ENCODE results near the gene MISP3. TPM values are rescaled to one million over a fixed set of nuclear protein-coding genes. Genes with fewer than 3 reads are reported as not detected.

MISP3 gene
- total RNA-seq, 3 donors from 2014 or later, result 4.6 to 6.4 (median 5.0) TPM

GRCh38 chr19:14096272-14096992 is 23.8 kb downstream of the MISP3 start:
- Histone ChIP-seq H3K4me3 (no peak overlapping the region), H3K4me1 (no peaks in the 10 kb centered on the region), H3K9me3 (peaks cover 8 to 11% of the 10 kb centered on the region in 2 donors), H3K36me3 (no peaks in the 10 kb centered on the region), H3K27ac (no peak overlapping the region), H3K27me3 (no peaks in the 10 kb centered on the region)
- TF ChIP-seq POLR2AphosphoS5 (IDR thresholded peaks at IDR 0.05) (no peak), POLR2A (IDR thresholded peaks at IDR 0.05) (no peak), CTCF (IDR thresholded peaks at IDR 0.05) (no peak)
- DNase-seq (ENCODE audit: low spot score in 2 of 2), result no peak
- intact Hi-C loops (cut with DNase I; ENCODE audit: low total_unique reads), result no loop called here

DNA sequence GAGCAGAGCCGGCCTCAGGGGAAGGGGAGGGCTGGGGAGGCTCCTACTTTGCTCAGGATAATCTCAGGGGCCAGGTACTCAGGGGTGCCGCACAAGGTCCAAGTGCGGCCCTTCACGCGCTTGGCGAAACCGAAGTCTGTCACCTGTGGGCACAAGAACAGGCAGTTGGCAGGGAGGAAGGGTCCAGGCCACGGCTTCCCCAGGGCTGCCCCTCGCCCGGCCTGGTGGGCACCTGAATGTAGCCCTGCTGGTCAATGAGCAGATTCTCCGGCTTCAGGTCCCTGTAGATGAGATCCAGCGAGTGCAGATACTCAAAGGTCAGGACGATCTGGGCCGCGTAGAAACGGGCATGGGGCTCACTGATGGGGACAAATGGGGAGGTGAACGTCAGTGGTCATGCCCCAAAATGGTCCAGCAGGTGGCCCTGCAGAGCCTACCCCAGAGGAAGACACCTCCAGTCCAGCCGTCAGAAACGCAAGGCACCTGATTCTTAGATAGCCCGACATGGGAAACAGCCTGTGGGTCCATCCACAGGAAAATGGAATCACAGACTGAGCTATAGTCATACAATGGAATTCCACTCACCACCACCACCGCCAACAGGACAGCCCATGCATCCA is 25.1 kb downstream of the MISP3 start:
- no peak overlapping the region for H3K27ac ChIP-seq
- H3K27me3 ChIP-seq, result no peaks in the 10 kb centered on the region
- intact Hi-C loops (cut with DNase I; ENCODE audit: low total_unique reads), result no loop called here
- no peaks in the 10 kb centered on the region for H3K36me3 ChIP-seq
- DNase-seq (ENCODE audit: low spot score in 2 of 2), result no peak
- no peaks in the 10 kb centered on the region for H3K4me1 ChIP-seq
- H3K4me3 ChIP-seq, result no peak overlapping the region
- H3K9me3 ChIP-seq, result peaks cover 8 to 11% of the 10 kb centered on the region in 2 donors
- TF ChIP-seq POLR2A (IDR thresholded peaks at IDR 0.05) (no peak), CTCF (IDR thresholded peaks at IDR 0.05) (no peak), POLR2AphosphoS5 (IDR thresholded peaks at IDR 0.05) (no peak)

GRCh38 chr19:14101003-14101545 is 28.5 kb downstream of the MISP3 start:
- Histone ChIP-seq H3K27ac (no peak overlapping the region), H3K27me3 (no peaks in the 10 kb centered on the region), H3K4me1 (no peaks in the 10 kb centered on the region), H3K36me3 (no peaks in the 10 kb centered on the region), H3K4me3 (no peak overlapping the region), H3K9me3 (no peaks in the 10 kb centered on the region)
- intact Hi-C loops (cut with DNase I; ENCODE audit: low total_unique reads), result no loop called here
- no peak for DNase-seq (ENCODE audit: low spot score in 2 of 2)
- no peak for TF ChIP-seq POLR2A (IDR thresholded peaks at IDR 0.05)
- no peak for TF ChIP-seq CTCF (IDR thresholded peaks at IDR 0.05)
- TF ChIP-seq POLR2AphosphoS5 (IDR thresholded peaks at IDR 0.05), result no peak

- H3K36me3 ChIP-seq, result no peaks in the 10 kb centered on the region
- peak overlapping the region; percentile 45 to 68 for H3K27ac ChIP-seq
- TF ChIP-seq CTCF (IDR thresholded peaks at IDR 0.05) (no peak), POLR2AphosphoS5 (IDR thresholded peaks at IDR 0.05) (no peak), POLR2A (IDR thresholded peaks at IDR 0.05) (no peak)
These were observed 29.6 kb downstream of the MISP3 start for GRCh38 chr19:14102102-14102696.

DNA sequence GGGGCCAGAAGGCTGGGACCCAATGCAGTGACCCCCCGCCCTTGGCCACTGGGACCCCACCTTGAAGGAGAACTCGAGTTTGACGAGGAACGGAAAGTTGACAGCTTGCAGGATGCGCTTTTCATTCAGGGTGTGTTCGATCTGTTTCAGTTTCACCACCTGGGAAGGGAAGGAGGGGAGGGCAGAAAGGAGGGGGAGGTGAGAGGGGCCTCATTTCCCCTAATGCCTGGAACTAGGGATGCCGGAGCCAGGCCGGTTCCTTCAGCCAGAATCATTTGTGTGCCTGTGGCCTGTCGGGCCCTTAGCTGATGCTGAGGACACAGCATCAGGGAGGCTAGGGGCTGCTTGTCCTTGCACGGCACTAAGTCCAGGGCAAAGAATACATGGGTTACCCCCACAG is 30.2 kb downstream of the MISP3 start:
- no peaks in the 10 kb centered on the region for H3K36me3 ChIP-seq
- H3K27me3 ChIP-seq, result no peaks in the 10 kb centered on the region
- DNase-seq (ENCODE audit: low spot score in 2 of 2), result no peak
- H3K4me1 ChIP-seq, result no peaks in the 10 kb centered on the region
- peak overlapping the region; percentile 45 to 68 for H3K27ac ChIP-seq
- H3K9me3 ChIP-seq, result no peaks in the 10 kb centered on the region
- no peak overlapping the region for H3K4me3 ChIP-seq
- intact Hi-C loops (cut with DNase I; ENCODE audit: low total_unique reads), result no loop called here
- TF ChIP-seq POLR2AphosphoS5 (IDR thresholded peaks at IDR 0.05) (no peak), CTCF (IDR thresholded peaks at IDR 0.05) (no peak), POLR2A (IDR thresholded peaks at IDR 0.05) (no peak)

More at GRCh38 chr19:14102102-14102696, 29.6 kb downstream of the MISP3 start:
- Histone ChIP-seq H3K27me3 (no peaks in the 10 kb centered on the region), H3K4me1 (no peaks in the 10 kb centered on the region), H3K9me3 (no peaks in the 10 kb centered on the region), H3K4me3 (no peak overlapping the region)
- intact Hi-C loops (cut with DNase I; ENCODE audit: low total_unique reads), result no loop called here
- DNase-seq (ENCODE audit: low spot score in 2 of 2), result no peak
